DND-41 (cell line): ENCODE measurements around the gene ENPP1.

Source experiments
- CTCF ChIP-seq: IDR thresholded peaks from 2 replicates; pipeline ENCODE4 v1.5.1; 2012; ENCODE audit warnings: borderline replicate concordance, low read length, moderate library complexity, mild to moderate bottlenecking; ENCODE audit not compliant: poor library complexity, severe bottlenecking; ENCODE audit errors: extremely low read depth
- EZH2 ChIP-seq: IDR thresholded peaks from 3 replicates; pipeline ENCODE4 v1.6.1; 2012; ENCODE audit warnings: borderline replicate concordance, low read depth, mild to moderate bottlenecking, moderate library complexity, low read length, inconsistent platforms; ENCODE audit not compliant: severe bottlenecking

GRCh38 chr6:131916847-131917246 is 109.0 kb downstream of the ENPP1 start:
- TF ChIP-seq CTCF: no peak
- TF ChIP-seq EZH2: no peak
